ENCODE measurements around the gene ADGRB3. TPM values are rescaled to one million over a fixed set of nuclear protein-coding genes. Genes with fewer than 3 reads are reported as not detected.

ADGRB3 gene
- total RNA-seq, 1 experiment from 2014 or later: not detected

GRCh38 chr6:69349771-69350170, 714.7 kb downstream of the ADGRB3 start:
- H3K27me3 ChIP-seq (ENCODE audit: low read length): no peaks in the 10 kb centered on the region
- no peak overlapping the region for H3K4me3 ChIP-seq (ENCODE audit: low read length)
- H3K27ac ChIP-seq (ENCODE audit: low read length): no peak overlapping the region
- H4K20me1 ChIP-seq (ENCODE audit: insufficient read depth, low read depth, low read length): no peaks in the 10 kb centered on the region
- no peak overlapping the region for H3K4me2 ChIP-seq (ENCODE audit: low read depth, low read length, poor library complexity, severe bottlenecking)
- H3K9me3 ChIP-seq (ENCODE audit: low read length): no peaks in the 10 kb centered on the region
- H3K79me2 ChIP-seq (ENCODE audit: low read length): no peaks in the 10 kb centered on the region
- H3K36me3 ChIP-seq (ENCODE audit: insufficient read depth, low read length): no peaks in the 10 kb centered on the region
- no peaks in the 10 kb centered on the region for H3K4me1 ChIP-seq (ENCODE audit: low read length)
- no peak for DNase-seq
- no peaks in the 10 kb centered on the region for H3K9me2 ChIP-seq (replicated peaks; ENCODE audit: insufficient read depth, low read length)
- H2AFZ ChIP-seq (ENCODE audit: low read length): no peak overlapping the region
- H3K9ac ChIP-seq (ENCODE audit: low read length): no peak overlapping the region

- Histone ChIP-seq H3K79me2 (ENCODE audit: low read length) (no peaks in the 10 kb centered on the region), H3K9ac (ENCODE audit: low read length) (no peak overlapping the region), H3K4me2 (ENCODE audit: low read depth, low read length, poor library complexity, severe bottlenecking) (no peak overlapping the region), H3K9me3 (ENCODE audit: low read length) (no peaks in the 10 kb centered on the region), H3K27me3 (ENCODE audit: low read length) (no peaks in the 10 kb centered on the region), H2AFZ (ENCODE audit: low read length) (no peak overlapping the region), H3K4me1 (ENCODE audit: low read length) (no peaks in the 10 kb centered on the region), H3K4me3 (ENCODE audit: low read length) (no peak overlapping the region), H3K9me2 (replicated peaks; ENCODE audit: insufficient read depth, low read length) (no peaks in the 10 kb centered on the region), H3K27ac (ENCODE audit: low read length) (no peak overlapping the region), H4K20me1 (ENCODE audit: insufficient read depth, low read depth, low read length) (no peaks in the 10 kb centered on the region), H3K36me3 (ENCODE audit: insufficient read depth, low read length) (no peaks in the 10 kb centered on the region)
- DNase-seq: no peak
Measured at GRCh38 chr6:69362209-69362608, 727.1 kb downstream of the ADGRB3 start.

- Histone ChIP-seq H3K36me3 (ENCODE audit: insufficient read depth, low read length) (no peaks in the 10 kb centered on the region), H3K4me1 (ENCODE audit: low read length) (no peaks in the 10 kb centered on the region), H3K4me2 (ENCODE audit: low read depth, low read length, poor library complexity, severe bottlenecking) (no peak overlapping the region), H2AFZ (ENCODE audit: low read length) (no peak overlapping the region), H3K9me3 (ENCODE audit: low read length) (no peaks in the 10 kb centered on the region), H4K20me1 (ENCODE audit: insufficient read depth, low read depth, low read length) (no peaks in the 10 kb centered on the region), H3K27ac (ENCODE audit: low read length) (no peak overlapping the region), H3K79me2 (ENCODE audit: low read length) (no peaks in the 10 kb centered on the region), H3K9me2 (replicated peaks; ENCODE audit: insufficient read depth, low read length) (no peaks in the 10 kb centered on the region), H3K27me3 (ENCODE audit: low read length) (no peaks in the 10 kb centered on the region), H3K9ac (ENCODE audit: low read length) (no peak overlapping the region), H3K4me3 (ENCODE audit: low read length) (no peak overlapping the region)
- no peak for DNase-seq
Measured at GRCh38 chr6:69366831-69367230, 731.7 kb downstream of the ADGRB3 start.

- H3K79me2 ChIP-seq (ENCODE audit: low read length): no peaks in the 10 kb centered on the region
- H3K9me3 ChIP-seq (ENCODE audit: low read length): no peaks in the 10 kb centered on the region
- no peaks in the 10 kb centered on the region for H4K20me1 ChIP-seq (ENCODE audit: insufficient read depth, low read depth, low read length)
- H3K9ac ChIP-seq (ENCODE audit: low read length): no peak overlapping the region
- no peaks in the 10 kb centered on the region for H3K27me3 ChIP-seq (ENCODE audit: low read length)
- H3K4me1 ChIP-seq (ENCODE audit: low read length): no peaks in the 10 kb centered on the region
- no peaks in the 10 kb centered on the region for H3K36me3 ChIP-seq (ENCODE audit: insufficient read depth, low read length)
- H3K27ac ChIP-seq (ENCODE audit: low read length): no peak overlapping the region
- no peak overlapping the region for H3K4me3 ChIP-seq (ENCODE audit: low read length)
- DNase-seq: no peak
- no peak overlapping the region for H2AFZ ChIP-seq (ENCODE audit: low read length)
- no peak overlapping the region for H3K4me2 ChIP-seq (ENCODE audit: low read depth, low read length, poor library complexity, severe bottlenecking)
- no peaks in the 10 kb centered on the region for H3K9me2 ChIP-seq (replicated peaks; ENCODE audit: insufficient read depth, low read length)
Measured at GRCh38 chr6:69368613-69369012, 733.5 kb downstream of the ADGRB3 start.

GRCh38 chr6:69370763-69371162, 735.7 kb downstream of the ADGRB3 start:
- no peaks in the 10 kb centered on the region for H3K36me3 ChIP-seq (ENCODE audit: insufficient read depth, low read length)
- no peak overlapping the region for H3K4me2 ChIP-seq (ENCODE audit: low read depth, low read length, poor library complexity, severe bottlenecking)
- no peak overlapping the region for H3K9ac ChIP-seq (ENCODE audit: low read length)
- no peak overlapping the region for H3K4me3 ChIP-seq (ENCODE audit: low read length)
- no peaks in the 10 kb centered on the region for H3K27me3 ChIP-seq (ENCODE audit: low read length)
- H4K20me1 ChIP-seq (ENCODE audit: insufficient read depth, low read depth, low read length): no peaks in the 10 kb centered on the region
- no peak overlapping the region for H2AFZ ChIP-seq (ENCODE audit: low read length)
- no peak for DNase-seq
- H3K27ac ChIP-seq (ENCODE audit: low read length): no peak overlapping the region
- no peaks in the 10 kb centered on the region for H3K79me2 ChIP-seq (ENCODE audit: low read length)
- H3K9me3 ChIP-seq (ENCODE audit: low read length): no peaks in the 10 kb centered on the region
- no peaks in the 10 kb centered on the region for H3K4me1 ChIP-seq (ENCODE audit: low read length)
- no peaks in the 10 kb centered on the region for H3K9me2 ChIP-seq (replicated peaks; ENCODE audit: insufficient read depth, low read length)

GRCh38 chr6:69378326-69378725, 743.2 kb downstream of the ADGRB3 start:
- H3K9me2 ChIP-seq (replicated peaks; ENCODE audit: insufficient read depth, low read length): no peaks in the 10 kb centered on the region
- H3K9me3 ChIP-seq (ENCODE audit: low read length): no peaks in the 10 kb centered on the region
- H3K79me2 ChIP-seq (ENCODE audit: low read length): no peaks in the 10 kb centered on the region
- no peak overlapping the region for H2AFZ ChIP-seq (ENCODE audit: low read length)
- H3K4me2 ChIP-seq (ENCODE audit: low read depth, low read length, poor library complexity, severe bottlenecking): no peak overlapping the region
- H3K4me1 ChIP-seq (ENCODE audit: low read length): no peaks in the 10 kb centered on the region
- H3K36me3 ChIP-seq (ENCODE audit: insufficient read depth, low read length): no peaks in the 10 kb centered on the region
- H3K27me3 ChIP-seq (ENCODE audit: low read length): no peaks in the 10 kb centered on the region
- no peaks in the 10 kb centered on the region for H4K20me1 ChIP-seq (ENCODE audit: insufficient read depth, low read depth, low read length)
- DNase-seq: no peak
- no peak overlapping the region for H3K4me3 ChIP-seq (ENCODE audit: low read length)
- no peak overlapping the region for H3K27ac ChIP-seq (ENCODE audit: low read length)
- H3K9ac ChIP-seq (ENCODE audit: low read length): no peak overlapping the region

GRCh38 chr6:69379518-69379917, 744.4 kb downstream of the ADGRB3 start:
- no peak for DNase-seq
- no peak overlapping the region for H3K4me3 ChIP-seq (ENCODE audit: low read length)
- H3K79me2 ChIP-seq (ENCODE audit: low read length): no peaks in the 10 kb centered on the region

GRCh38 chr6:69383627-69384026, 748.5 kb downstream of the ADGRB3 start:
- Histone ChIP-seq H3K27ac (ENCODE audit: low read length) (no peak overlapping the region), H3K9me2 (replicated peaks; ENCODE audit: insufficient read depth, low read length) (no peaks in the 10 kb centered on the region), H3K79me2 (ENCODE audit: low read length) (no peaks in the 10 kb centered on the region), H3K9ac (ENCODE audit: low read length) (no peak overlapping the region), H4K20me1 (ENCODE audit: insufficient read depth, low read depth, low read length) (no peaks in the 10 kb centered on the region), H2AFZ (ENCODE audit: low read length) (no peak overlapping the region), H3K9me3 (ENCODE audit: low read length) (no peaks in the 10 kb centered on the region), H3K27me3 (ENCODE audit: low read length) (no peaks in the 10 kb centered on the region), H3K4me3 (ENCODE audit: low read length) (no peak overlapping the region), H3K4me1 (ENCODE audit: low read length) (no peaks in the 10 kb centered on the region), H3K36me3 (ENCODE audit: insufficient read depth, low read length) (no peaks in the 10 kb centered on the region), H3K4me2 (ENCODE audit: low read depth, low read length, poor library complexity, severe bottlenecking) (no peak overlapping the region)
- DNase-seq: no peak

More at GRCh38 chr6:69379518-69379917, 744.4 kb downstream of the ADGRB3 start:
- Histone ChIP-seq H2AFZ (ENCODE audit: low read length) (no peak overlapping the region), H3K27me3 (ENCODE audit: low read length) (no peaks in the 10 kb centered on the region), H3K9me3 (ENCODE audit: low read length) (no peaks in the 10 kb centered on the region), H3K27ac (ENCODE audit: low read length) (no peak overlapping the region), H4K20me1 (ENCODE audit: insufficient read depth, low read depth, low read length) (no peaks in the 10 kb centered on the region), H3K9me2 (replicated peaks; ENCODE audit: insufficient read depth, low read length) (no peaks in the 10 kb centered on the region), H3K9ac (ENCODE audit: low read length) (no peak overlapping the region), H3K36me3 (ENCODE audit: insufficient read depth, low read length) (no peaks in the 10 kb centered on the region), H3K4me2 (ENCODE audit: low read depth, low read length, poor library complexity, severe bottlenecking) (no peak overlapping the region), H3K4me1 (ENCODE audit: low read length) (no peaks in the 10 kb centered on the region)

GRCh38 chr6:69386426-69386825, 751.3 kb downstream of the ADGRB3 start:
- Histone ChIP-seq H3K4me3 (ENCODE audit: low read length) (no peak overlapping the region), H3K27me3 (ENCODE audit: low read length) (no peaks in the 10 kb centered on the region), H3K4me2 (ENCODE audit: low read depth, low read length, poor library complexity, severe bottlenecking) (no peak overlapping the region), H3K9me2 (replicated peaks; ENCODE audit: insufficient read depth, low read length) (no peaks in the 10 kb centered on the region), H3K36me3 (ENCODE audit: insufficient read depth, low read length) (no peaks in the 10 kb centered on the region), H3K9me3 (ENCODE audit: low read length) (no peaks in the 10 kb centered on the region), H3K27ac (ENCODE audit: low read length) (no peak overlapping the region), H3K9ac (ENCODE audit: low read length) (no peak overlapping the region), H3K79me2 (ENCODE audit: low read length) (no peaks in the 10 kb centered on the region), H2AFZ (ENCODE audit: low read length) (no peak overlapping the region), H4K20me1 (ENCODE audit: insufficient read depth, low read depth, low read length) (no peaks in the 10 kb centered on the region), H3K4me1 (ENCODE audit: low read length) (no peaks in the 10 kb centered on the region)
- no peak for DNase-seq
